Amniotic stem cell (primary cell): ENCODE data around the gene CAMP.
"Not testable (repeated sequence)": the region's sequence is repeated elsewhere in the genome, so short reads cannot be mapped to it uniquely, and the experiment has no call there.

Experiments used
- DNase-seq: peaks from one replicate; lab custom pipeline; 2025; lab: John Stamatoyannopoulos, UW

The CAMP gene, protein sequence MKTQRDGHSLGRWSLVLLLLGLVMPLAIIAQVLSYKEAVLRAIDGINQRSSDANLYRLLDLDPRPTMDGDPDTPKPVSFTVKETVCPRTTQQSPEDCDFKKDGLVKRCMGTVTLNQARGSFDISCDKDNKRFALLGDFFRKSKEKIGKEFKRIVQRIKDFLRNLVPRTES

GRCh38 chr3:48222616-48223513 lies at the start of gene CAMP:
Gene CAMP, plus strand, starts transcription at chr3:48223495. Its CDS starts 17 bp downstream, at chr3:48223512.
- no peak for DNase-seq

DNA sequence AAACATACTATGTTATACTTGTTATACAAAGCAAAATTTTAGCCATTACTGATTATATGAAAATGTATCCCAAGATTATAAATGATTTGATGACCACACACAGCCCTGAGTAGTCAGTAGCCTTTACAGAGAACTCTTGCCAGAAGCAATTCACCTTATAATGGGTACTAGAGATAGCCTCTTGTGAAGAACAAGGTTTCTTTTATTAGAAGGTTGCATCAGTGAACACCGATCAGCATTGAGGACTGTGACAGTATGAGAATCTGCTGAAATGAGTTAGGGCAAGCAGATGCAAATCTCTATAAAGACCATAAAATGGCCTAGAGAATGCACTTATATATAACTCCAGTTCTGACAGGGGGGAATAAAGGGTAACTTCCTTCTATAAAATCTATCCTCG lies 45.2 kb upstream of the CAMP start:
- DNase-seq, result no peak

DNA sequence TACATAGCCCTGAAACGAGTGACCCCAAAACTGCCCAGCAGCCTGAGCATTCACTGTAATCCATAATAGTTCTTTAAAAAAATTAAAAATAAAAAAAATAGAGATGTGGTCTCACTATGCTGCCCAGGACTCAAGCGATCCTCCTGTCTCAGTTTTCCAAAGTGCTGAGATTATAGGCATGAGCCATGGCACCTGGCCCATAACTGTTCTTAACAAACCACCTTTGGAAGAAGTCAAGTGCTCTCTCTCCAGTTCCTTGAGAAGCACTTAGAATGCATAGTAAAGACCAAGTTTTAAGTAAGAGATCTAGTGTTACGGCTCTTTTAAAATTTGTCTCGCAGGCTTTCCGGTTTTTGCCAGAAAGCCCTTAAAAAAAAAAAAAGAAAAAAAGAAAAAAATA lies 43.3 kb upstream of the CAMP start:
- DNase-seq, result no peak

- DNase-seq, result no peak
Observed at GRCh38 chr3:48180531-48181253, 42.6 kb upstream of the CAMP start.

DNA sequence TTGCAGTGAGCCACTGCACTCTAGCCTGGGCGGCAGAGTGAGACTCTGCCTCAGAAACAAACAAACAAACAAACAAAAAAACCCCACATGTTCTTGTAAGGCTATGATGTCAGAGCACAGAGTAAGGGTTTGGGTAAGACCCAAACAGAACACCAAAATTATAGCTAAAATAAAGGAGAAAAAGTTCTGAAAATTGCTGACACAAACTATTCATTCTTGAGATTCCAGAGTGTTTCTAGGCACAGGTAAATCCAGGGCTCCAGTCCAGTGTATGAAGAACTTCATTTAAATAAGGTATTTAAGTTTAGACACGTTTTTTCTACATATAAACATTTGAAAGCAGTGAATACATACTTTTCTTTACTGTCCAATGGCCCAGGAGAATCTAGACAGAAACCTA lies 39.0 kb upstream of the CAMP start:
- DNase-seq, result no peak

DNA sequence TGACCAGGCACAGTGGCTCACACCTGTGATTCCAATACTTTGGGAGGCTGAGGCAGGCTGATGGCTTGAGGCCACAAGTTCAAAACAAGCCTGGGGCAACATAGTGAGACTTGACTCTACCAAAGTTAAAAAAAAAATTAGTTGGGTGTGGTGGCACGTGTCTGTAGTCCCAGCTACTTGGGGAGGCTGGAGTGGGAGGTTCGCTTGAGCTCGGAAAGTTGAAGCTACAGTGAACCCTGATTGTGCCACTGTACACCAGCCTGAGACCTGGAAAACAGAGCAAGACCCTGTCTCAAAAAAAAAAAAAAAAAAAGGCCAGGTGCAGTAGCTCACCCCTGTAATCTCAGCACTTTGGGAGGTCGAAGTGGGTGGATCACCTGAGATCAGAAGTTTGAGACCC lies 38.2 kb upstream of the CAMP start:
- no peak for DNase-seq

GRCh38 chr3:48186631-48187300 lies 36.5 kb upstream of the CAMP start:
- no peak for DNase-seq

DNA sequence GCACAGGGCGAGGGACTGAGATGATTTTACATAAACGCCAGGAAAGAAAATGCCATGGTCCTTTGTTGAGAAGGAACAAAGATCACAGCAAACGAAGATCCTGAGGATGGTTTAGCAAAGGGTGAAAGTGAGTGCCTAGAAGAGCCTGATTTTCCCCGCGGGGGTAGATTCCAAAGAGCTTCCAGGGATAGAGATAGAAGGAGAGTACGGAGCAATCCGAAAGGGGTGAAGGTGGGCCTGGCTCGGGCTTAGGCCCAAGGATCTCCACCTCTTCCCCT lies 36.1 kb upstream of the CAMP start:
- no peak for DNase-seq

GRCh38 chr3:48187579-48188265 lies 35.6 kb upstream of the CAMP start:
- no peak for DNase-seq

DNA sequence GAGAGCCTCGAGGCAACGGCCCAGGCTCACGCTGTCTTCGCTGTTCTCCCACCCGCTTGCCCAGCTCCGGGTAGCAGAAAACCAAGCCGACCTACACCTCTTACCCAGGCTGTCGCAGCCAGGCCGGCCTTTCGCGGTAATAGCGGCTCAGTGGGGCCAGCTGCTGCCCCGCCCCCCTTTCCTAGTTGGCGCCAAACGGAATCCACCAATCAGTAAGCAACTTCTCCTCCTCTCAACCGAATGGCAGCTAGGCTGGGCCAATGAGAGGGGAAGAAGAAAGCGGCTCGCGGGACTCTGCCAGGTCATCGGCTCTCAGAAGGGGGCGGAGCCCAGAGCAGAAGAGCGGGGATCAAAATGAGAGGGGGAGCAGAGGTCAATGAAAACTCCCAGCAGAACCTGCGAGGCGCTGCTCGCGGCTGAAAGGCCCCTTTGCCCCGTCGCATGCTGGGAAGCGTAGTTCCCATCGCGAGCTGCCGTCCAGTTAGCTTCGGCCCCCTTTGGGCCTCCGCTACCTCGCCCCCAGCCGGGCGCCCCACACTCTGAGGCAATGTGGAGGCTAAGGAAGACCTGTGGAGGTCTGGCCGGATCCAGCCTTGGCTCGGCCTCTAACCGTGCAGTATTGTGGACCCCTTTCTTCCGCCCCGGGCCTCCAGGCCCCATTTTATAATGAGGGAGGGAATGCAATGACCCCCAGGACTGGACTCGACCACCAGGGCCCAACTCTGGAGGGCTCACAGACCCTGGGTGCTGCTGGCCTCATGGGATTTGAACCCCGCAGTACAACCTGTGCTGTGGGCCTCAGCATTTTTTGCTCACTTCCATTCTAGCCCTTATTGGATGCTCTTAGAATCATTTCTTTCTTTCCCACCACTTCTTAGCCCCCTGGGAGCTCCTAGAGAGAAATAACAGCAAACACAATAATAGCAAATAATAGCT lies 34.8 kb upstream of the CAMP start, which contains the start of gene CDC25A:
CDC25A (minus strand) TSS at position 152 of the 936 bp plus-strand sequence. CDS start 470 bp downstream, outside the sequence.
- DNase-seq, result peak; percentile 94

- DNase-seq, result no peak
Observed at GRCh38 chr3:48189321-48189720, 34.0 kb upstream of the CAMP start.

DNA sequence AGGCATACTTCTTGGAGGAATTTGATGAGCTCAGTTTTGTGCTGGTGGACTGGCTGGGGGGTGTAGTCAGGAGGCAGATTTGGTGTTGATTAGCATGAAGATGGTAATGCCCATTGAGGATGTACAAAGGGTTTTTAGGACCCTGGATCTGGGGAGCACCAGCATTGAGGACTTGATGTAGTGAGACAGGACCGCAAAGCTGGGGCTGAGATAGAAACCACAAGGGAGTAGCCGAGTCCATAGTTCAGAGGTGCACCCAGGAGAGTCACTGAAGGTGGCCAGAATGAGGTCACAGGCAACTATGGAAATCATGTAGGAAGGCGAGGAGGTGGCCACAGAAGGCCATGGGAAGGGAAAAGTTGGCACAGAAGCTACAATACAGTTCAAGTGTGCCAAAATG lies 32.4 kb upstream of the CAMP start:
- DNase-seq, result no peak

GRCh38 chr3:48194446-48195071 lies 28.7 kb upstream of the CAMP start:
- peak; percentile 40 for DNase-seq

GRCh38 chr3:48196611-48197010 lies 26.7 kb upstream of the CAMP start:
- no peak for DNase-seq

DNA sequence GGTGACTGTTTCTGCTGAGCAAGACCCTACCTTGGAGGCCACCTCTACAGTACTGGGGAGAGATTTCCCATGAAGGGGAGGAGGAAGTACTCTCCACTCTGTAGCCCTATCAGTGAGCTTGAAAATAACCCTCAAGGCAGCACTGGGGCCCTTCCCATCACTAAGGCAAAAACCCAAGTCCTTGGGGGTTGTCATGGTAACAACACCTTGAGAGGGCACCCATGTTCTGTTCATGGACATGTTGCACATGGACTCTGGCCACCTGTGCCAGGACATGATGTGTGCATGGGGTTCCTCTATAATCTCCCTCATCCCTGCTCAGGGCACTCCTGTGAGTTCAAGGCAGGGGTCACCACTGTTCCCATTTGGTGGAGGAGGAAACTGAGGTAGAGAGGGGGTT lies 24.2 kb upstream of the CAMP start:
- DNase-seq, result no peak

GRCh38 chr3:48202632-48203031 lies 20.7 kb upstream of the CAMP start:
- no peak for DNase-seq

DNA sequence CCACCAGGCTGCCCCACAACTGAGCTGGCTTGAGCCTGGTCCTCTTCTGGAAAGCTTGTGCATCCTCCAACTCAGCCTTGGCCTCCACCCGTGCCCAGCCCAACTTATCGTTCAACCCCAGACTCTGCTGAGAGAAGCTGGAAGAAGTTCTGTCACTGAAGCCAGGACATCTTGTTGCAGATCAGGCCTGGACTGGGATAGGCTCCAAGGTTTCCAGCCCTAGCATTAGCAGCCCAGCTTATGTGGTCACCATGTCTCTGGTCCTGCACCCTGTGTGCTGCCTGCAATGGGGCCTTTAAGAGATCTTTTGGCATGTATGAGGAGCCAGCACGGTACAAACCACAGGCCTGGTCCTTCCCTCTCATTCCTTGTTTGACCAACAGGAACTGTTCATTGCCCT lies 15.2 kb upstream of the CAMP start:
- no peak for DNase-seq

GRCh38 chr3:48209445-48209844 lies 13.8 kb upstream of the CAMP start:
- no peak for DNase-seq

DNA sequence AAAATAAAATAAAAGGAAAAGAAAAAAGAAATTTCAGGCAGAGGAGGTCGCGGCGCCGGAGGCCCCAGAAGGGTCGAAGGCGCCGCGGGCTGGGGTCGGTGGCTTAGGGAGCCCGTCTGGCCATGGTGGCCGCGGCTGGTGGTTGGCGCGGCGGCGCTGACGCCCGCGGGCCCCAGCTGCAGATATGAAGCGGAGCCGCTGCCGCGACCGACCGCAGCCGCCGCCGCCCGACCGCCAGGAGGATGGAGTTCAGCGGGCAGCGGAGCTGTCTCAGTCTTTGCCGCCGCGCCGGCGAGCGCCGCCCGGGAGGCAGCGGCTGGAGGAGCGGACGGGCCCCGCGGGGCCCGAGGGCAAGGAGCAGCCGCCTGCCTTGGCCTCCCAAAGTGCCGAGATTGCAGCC lies 12.8 kb upstream of the CAMP start:
- not testable (repeated sequence) for DNase-seq

- not testable (repeated sequence) for DNase-seq
Observed at GRCh38 chr3:48211776-48212175, 11.5 kb upstream of the CAMP start.
